H1 (cell line): ENCODE results near the gene EPHB1. TPM values are rescaled to one million over a fixed set of nuclear protein-coding genes. Genes with fewer than 3 reads are reported as not detected.

Source experiments
- CTCF ChIA-PET: fragments of 300-600 bp; sonication (Branson Sonifier 250); formaldehyde crosslinking; loops from one replicate; lab custom pipeline; 2021; ENCODE audit not compliant: partially characterized antibody; lab: Charles Lee
- POLR2A ChIA-PET: fragments of 300-600 bp; sonication (Branson Sonifier 250); formaldehyde crosslinking; loops from one replicate; lab custom pipeline; 2021; ENCODE audit warnings: inconsistent platforms; ENCODE audit not compliant: partially characterized antibody; lab: Charles Lee
- DNase-seq, 2 experiments: peaks; one replicate each; pipeline versions ENCODE4 v3.0.0 to v3.0.0-alpha.2; 2010 to 2022; ENCODE audit warnings: low spot score in 2 of 2, low read depth in 1 of 2, mixed read lengths in 1 of 2
- FAIRE-seq: peaks from 2 replicates; lab custom pipeline; 2011; peaks lifted over from hg19 to GRCh38; lab: Jason Lieb, UNC
- H2AFZ ChIP-seq: 2 replicates; pipeline ENCODE4 v1.8.1; 2012; ENCODE audit warnings: low read length, inconsistent platforms
- H2AK5ac ChIP-seq: 2 replicates; pipeline ENCODE4 v1.6.1; 2013; ENCODE audit warnings: low read depth, low read length
- H2BK120ac ChIP-seq: replicated peaks from 2 replicates; pipeline ENCODE3; 2013; ENCODE audit warnings: low read depth, low read length, inconsistent platforms
- H2BK12ac ChIP-seq: 2 replicates; pipeline ENCODE4 v1.6.1; 2013; ENCODE audit warnings: low read depth, low read length
- H2BK15ac ChIP-seq: 2 replicates; pipeline ENCODE4 v1.6.1; 2013; ENCODE audit warnings: low read length
- H2BK20ac ChIP-seq: 2 replicates; pipeline ENCODE4 v1.6.1; 2013; ENCODE audit warnings: low read length
- H2BK5ac ChIP-seq: 2 replicates; pipeline ENCODE4 v1.6.1; 2013; ENCODE audit warnings: low read depth, low read length
- H3K14ac ChIP-seq: 2 replicates; pipeline ENCODE4 v1.6.1; 2013; ENCODE audit warnings: inconsistent platforms; ENCODE audit not compliant: insufficient read length
- H3K18ac ChIP-seq: 2 replicates; pipeline ENCODE4 v1.6.1; 2013; ENCODE audit warnings: low read length; ENCODE audit errors: extremely low read depth
- H3K23ac ChIP-seq: 2 replicates; pipeline ENCODE4 v1.6.1; 2013; ENCODE audit warnings: inconsistent platforms; ENCODE audit not compliant: insufficient read length
- H3K23me2 ChIP-seq: 2 replicates; pipeline ENCODE4 v1.6.1; 2013; ENCODE audit warnings: low read depth, low read length
- H3K27ac ChIP-seq: 2 replicates; pipeline ENCODE4 v1.6.1; 2011; ENCODE audit warnings: low read depth, low read length, inconsistent platforms
- H3K27me3 ChIP-seq, 4 experiments: replicated peaks in 1 of 4; 1 replicate in 1 of 4; 2 replicates in 3 of 4; pipeline versions ENCODE4 v1.6.1 to v1.8.1; 2011 to 2013; ENCODE audit warnings: low read length in 3 of 4, mild to moderate bottlenecking in 3 of 4, inconsistent platforms in 2 of 4, mixed read lengths in 2 of 4, moderate library complexity in 1 of 4; ENCODE audit not compliant: control insufficient read depth in 3 of 4, insufficient read depth in 3 of 4; ENCODE audit errors: extremely low read depth in 1 of 4
- H3K36me3 ChIP-seq, 4 experiments: 2 replicates each; pipeline versions ENCODE4 v1.6.1 to v1.8.1; 2011 to 2013; ENCODE audit warnings: mild to moderate bottlenecking in 4 of 4, low read length in 3 of 4, moderate library complexity in 2 of 4, control low read depth in 1 of 4, inconsistent platforms in 1 of 4; ENCODE audit not compliant: insufficient read depth in 4 of 4, control insufficient read depth in 2 of 4
- H3K4ac ChIP-seq: replicated peaks from 2 replicates; pipeline ENCODE3; 2013; ENCODE audit warnings: low read length, low read depth, mixed read lengths, inconsistent platforms; ENCODE audit not compliant: insufficient read length
- H3K4me1 ChIP-seq, 4 experiments: replicated peaks in 1 of 4; 1 replicate in 1 of 4; 2 replicates in 3 of 4; pipeline versions ENCODE4 v1.6.1 to v1.8.1; 2011 to 2013; ENCODE audit warnings: low read length in 3 of 4, inconsistent platforms in 2 of 4, mixed read lengths in 1 of 4; ENCODE audit not compliant: insufficient read depth in 4 of 4, control insufficient read depth in 3 of 4
- H3K4me2 ChIP-seq, 2 experiments: 2 replicates each; pipeline versions ENCODE4 v1.6.1 to v1.8.1; 2011 to 2013; ENCODE audit warnings: low read depth in 2 of 2, low read length in 2 of 2, control low read depth in 1 of 2, inconsistent platforms in 1 of 2, mild to moderate bottlenecking in 1 of 2; ENCODE audit not compliant: insufficient read depth in 1 of 2
- H3K4me3 ChIP-seq, 4 experiments: fragments of 200-600, 300-600 bp in 1 of 4; sonication (generic), shearing (Covaris generic), sonication (Bioruptor Twin) in 1 of 4; 2 replicates each; pipeline versions ENCODE4 v1.5.1 to v1.8.1; 2011 to 2016; ENCODE audit warnings: low read length in 4 of 4, low read depth in 3 of 4, control low read depth in 2 of 4, inconsistent platforms in 2 of 4, mild to moderate bottlenecking in 2 of 4, mixed read lengths in 1 of 4, moderate library complexity in 1 of 4; ENCODE audit not compliant: insufficient read depth in 2 of 4; ENCODE audit errors: extremely low read depth in 1 of 4
- H3K56ac ChIP-seq: replicated peaks from 2 replicates; pipeline ENCODE3; 2013; ENCODE audit warnings: low read depth, mild to moderate bottlenecking, mixed read lengths, low read length, inconsistent platforms; ENCODE audit not compliant: insufficient read length
- H3K79me1 ChIP-seq: 2 replicates; pipeline ENCODE4 v1.6.1; 2013; ENCODE audit warnings: low read depth, low read length, control low read depth
- H3K79me2 ChIP-seq, 2 experiments: 2 replicates each; pipeline versions ENCODE4 v1.6.1 to v1.8.1; 2012 to 2013; ENCODE audit warnings: low read length in 2 of 2, mild to moderate bottlenecking in 2 of 2, inconsistent platforms in 1 of 2; ENCODE audit not compliant: insufficient read depth in 2 of 2, control insufficient read depth in 1 of 2
- H3K9ac ChIP-seq, 4 experiments: replicated peaks in 1 of 4; 1 replicate in 1 of 4; 2 replicates in 3 of 4; pipeline versions ENCODE4 v1.6.1 to v1.8.1; 2011 to 2013; ENCODE audit warnings: low read depth in 3 of 4, low read length in 3 of 4, control low read depth in 2 of 4, mild to moderate bottlenecking in 2 of 4, moderate library complexity in 2 of 4, inconsistent platforms in 1 of 4; ENCODE audit errors: extremely low read depth in 1 of 4
- H3K9me3 ChIP-seq, 2 experiments: 2 replicates each; pipeline versions ENCODE4 v1.6.1 to v1.8.1; 2012 to 2013; ENCODE audit warnings: mild to moderate bottlenecking in 2 of 2, moderate library complexity in 2 of 2, control low read depth in 1 of 2, inconsistent platforms in 1 of 2, low read depth in 1 of 2, low read length in 1 of 2, mixed read lengths in 1 of 2; ENCODE audit not compliant: insufficient read depth in 2 of 2
- H4K20me1 ChIP-seq, 2 experiments: replicated peaks in 1 of 2; 2 replicates each; pipeline versions ENCODE3 to v1.8.1; 2011 to 2013; ENCODE audit warnings: inconsistent platforms in 2 of 2, low read length in 2 of 2, mild to moderate bottlenecking in 1 of 2; ENCODE audit not compliant: insufficient read depth in 2 of 2, control insufficient read depth in 1 of 2
- H4K5ac ChIP-seq: 2 replicates; pipeline ENCODE4 v1.6.1; 2013; ENCODE audit warnings: low read length, low read depth, mixed read lengths, inconsistent platforms; ENCODE audit not compliant: insufficient read length
- H4K8ac ChIP-seq: 2 replicates; pipeline ENCODE4 v1.8.0; 2013; ENCODE audit warnings: mild to moderate bottlenecking, moderate library complexity, low read length, inconsistent platforms; ENCODE audit not compliant: insufficient read depth; ENCODE audit errors: extremely low read depth
- H4K91ac ChIP-seq: replicated peaks from 2 replicates; pipeline ENCODE3; 2013; ENCODE audit warnings: low read length, mixed read lengths, inconsistent platforms; ENCODE audit not compliant: insufficient read length
- RAD21 ChIP-seq, 2 experiments: IDR thresholded peaks in 1 of 2; conservative IDR thresholded peaks in 1 of 2; 2 replicates each; pipeline ENCODE4 v1.6.1; 2011; ENCODE audit warnings: low read depth in 2 of 2, low read length in 2 of 2, improper control_type of control experiment in 1 of 2, inconsistent platforms in 1 of 2, mild to moderate bottlenecking in 1 of 2, moderate library complexity in 1 of 2
- SUZ12 ChIP-seq: fragments of 200-600 bp; sonication (generic); IDR thresholded peaks from 2 replicates; pipeline ENCODE4 v1.6.1; 2012; ENCODE audit warnings: mild to moderate bottlenecking, inconsistent platforms, low read length, moderate library complexity, mixed read lengths
- WGBS, 2 experiments: shearing (Covaris generic) in 1 of 2; methylation state at CpG; one replicate each; pipeline versions ENCODE4 v1.1.6 to v1.1.7; 2013 to 2015; ENCODE audit warnings: low lambda C conversion rate in 2 of 2, mixed read lengths in 2 of 2, inconsistent platforms in 1 of 2, low coverage in 1 of 2, missing lambda C conversion rate in 1 of 2; ENCODE audit not compliant: insufficient replicate concordance in 2 of 2, insufficient coverage in 1 of 2, insufficient read length in 1 of 2; ENCODE audit errors: extremely low coverage in 1 of 2, missing lambda C conversion rate in 1 of 2; 5-methylcytosine and 5-hydroxymethylcytosine counted together
- polyA plus RNA-seq, 7 experiments: library from polyadenylated mRNA; depleted of rRNA in 3 of 7; stranded (reverse) in 5 of 7; unstranded in 2 of 7; fragments of >200 nt in 5 of 7; fragments of 200-250 nt in 2 of 7; gene quantifications; 1 replicate in 5 of 7; 2 replicates in 1 of 7; 4 replicates in 1 of 7; pipeline versions ENCODE4 v1.2.1 to v1.2.3, GENCODE V29; 2011 to 2013; ENCODE audit warnings: missing spikeins in 2 of 7, mixed read lengths in 2 of 7
- total RNA-seq: library from RNA; stranded (reverse); fragmentation: NEBNext Ultra II Directional; extraction: Animal tissue kit (Norgen Biotek cat#: 25700); gene quantifications from 2 replicates; pipeline ENCODE4 v1.2.1, GENCODE V29; 2021
- TF ChIP-seq, protein P1 (sequence below), 3 experiments: IDR thresholded peaks; 1 replicate in 2 of 3; 2 replicates in 1 of 3; pipeline versions ENCODE4 v1.5.1 to v1.6.1; 2011; ENCODE audit warnings: low read length in 3 of 3, mild to moderate bottlenecking in 3 of 3, inconsistent platforms in 2 of 3, low read depth in 1 of 3, moderate library complexity in 1 of 3; ENCODE audit not compliant: insufficient read depth in 1 of 3; ENCODE audit errors: control extremely low read depth in 1 of 3

Gene EPHB1
- total and polyA plus RNA-seq, 2 of the 8 experiments (the other 6 are each of a cell fraction or from before 2014, with no cell fraction given): 3.5 to 5.9 TPM

DNA sequence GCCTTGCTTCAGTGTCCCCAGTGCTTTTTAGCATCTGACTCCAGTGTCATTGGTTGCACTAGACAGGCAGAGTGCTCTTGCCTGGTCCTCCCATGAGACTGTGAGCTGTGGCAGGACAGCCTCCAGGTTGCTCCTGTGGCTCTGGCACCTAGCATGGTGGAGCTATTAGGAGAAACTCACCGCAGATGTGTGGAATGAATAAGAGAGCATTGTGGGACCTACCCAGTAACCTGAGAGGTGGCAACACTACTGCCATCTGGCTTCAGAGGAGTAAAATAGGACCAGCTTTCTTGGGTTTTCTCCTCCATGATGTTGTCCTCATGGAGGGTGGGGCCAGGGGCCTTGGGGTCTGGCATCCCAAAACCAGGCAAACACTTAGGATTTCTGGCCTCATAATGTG is 183.6 kb downstream of the EPHB1 start:
- H2BK120ac ChIP-seq: no peak overlapping the region
- no peaks in the 10 kb centered on the region; a peak in 1 of 8 replicates for H3K36me3 ChIP-seq
- no peak overlapping the region for H4K91ac ChIP-seq
- no peak overlapping the region for H3K4ac ChIP-seq
- H3K18ac ChIP-seq: no peak overlapping the region
- no peak overlapping the region for H4K5ac ChIP-seq
- H3K4me2 ChIP-seq: no peak overlapping the region
- no peaks in the 10 kb centered on the region; the same call in 1 of the 2 replicates for H3K23me2 ChIP-seq
- no peak overlapping the region for H3K14ac ChIP-seq
- ChIA-PET CTCF (interaction anchor here (0.6 to 2.1 kb wide), 8 partner anchors 8 to 377 kb away, joined by 3 to 14 read pairs (median 4); partner anchors contain the start of gene EPHB1), POLR2A (no interaction called here)
- H3K4me1 ChIP-seq: no peaks in the 10 kb centered on the region
- 0 out of 2 replicates have a peak overlapping the region, but pooled peaks have one; percentile 32 for H2BK15ac ChIP-seq
- 100% methylated on average over 1 of the region's 1 CpG; no CpG with 5 or more reads in 1 of the 2 experiments for WGBS, 2 experiments
- no peak overlapping the region for H3K9ac ChIP-seq
- H3K23ac ChIP-seq: no peak overlapping the region
- H3K79me1 ChIP-seq: no peaks in the 10 kb centered on the region; the same call in 1 of the 2 replicates
- H2BK12ac ChIP-seq: no peak overlapping the region
- no peaks in the 10 kb centered on the region for H3K27me3 ChIP-seq
- H2BK20ac ChIP-seq: no peak overlapping the region
- H2AK5ac ChIP-seq: no peak overlapping the region
- no peaks in the 10 kb centered on the region for H3K9me3 ChIP-seq
- no peak overlapping the region for H2BK5ac ChIP-seq
- H3K27ac ChIP-seq: no peak overlapping the region
- no peak for DNase-seq
- TF ChIP-seq, protein P1, sequence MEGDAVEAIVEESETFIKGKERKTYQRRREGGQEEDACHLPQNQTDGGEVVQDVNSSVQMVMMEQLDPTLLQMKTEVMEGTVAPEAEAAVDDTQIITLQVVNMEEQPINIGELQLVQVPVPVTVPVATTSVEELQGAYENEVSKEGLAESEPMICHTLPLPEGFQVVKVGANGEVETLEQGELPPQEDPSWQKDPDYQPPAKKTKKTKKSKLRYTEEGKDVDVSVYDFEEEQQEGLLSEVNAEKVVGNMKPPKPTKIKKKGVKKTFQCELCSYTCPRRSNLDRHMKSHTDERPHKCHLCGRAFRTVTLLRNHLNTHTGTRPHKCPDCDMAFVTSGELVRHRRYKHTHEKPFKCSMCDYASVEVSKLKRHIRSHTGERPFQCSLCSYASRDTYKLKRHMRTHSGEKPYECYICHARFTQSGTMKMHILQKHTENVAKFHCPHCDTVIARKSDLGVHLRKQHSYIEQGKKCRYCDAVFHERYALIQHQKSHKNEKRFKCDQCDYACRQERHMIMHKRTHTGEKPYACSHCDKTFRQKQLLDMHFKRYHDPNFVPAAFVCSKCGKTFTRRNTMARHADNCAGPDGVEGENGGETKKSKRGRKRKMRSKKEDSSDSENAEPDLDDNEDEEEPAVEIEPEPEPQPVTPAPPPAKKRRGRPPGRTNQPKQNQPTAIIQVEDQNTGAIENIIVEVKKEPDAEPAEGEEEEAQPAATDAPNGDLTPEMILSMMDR (IDR thresholded peaks at IDR 0.05; ENCODE audit: control extremely low read depth in 1 of 3, insufficient read depth in 1 of 3, low read depth in 1 of 3, low read length in 3 of 3): peak in 2 of 3 experiments; percentile 12 to 27; a peak in 2 of 4 replicates
- TF ChIP-seq RAD21 (IDR thresholded peaks at IDR 0.05 in 1 of 2, conservative IDR thresholded peaks at IDR 0.05 in 1 of 2; ENCODE audit: low read depth in 2 of 2, low read length in 2 of 2) (peak; percentile 3 to 25; a peak in 1 of 4 replicates), SUZ12 (no peak)
- no peaks in the 10 kb centered on the region for H3K79me2 ChIP-seq
- H3K4me3 ChIP-seq: no peak overlapping the region
- H2AFZ ChIP-seq: no peak overlapping the region
- no peak overlapping the region for H3K56ac ChIP-seq
- no peaks in the 10 kb centered on the region for H4K20me1 ChIP-seq
- no peak overlapping the region for H4K8ac ChIP-seq
- no peak for FAIRE-seq
